NCI-H2227 (cell line): ENCODE results near the gene NBAS.
A peak's percentile ranks its signal among the peaks of the same experiment; 100 is the strongest.

ENCODE experiments used
- DNase-seq: peaks from one replicate; lab custom pipeline; 2025; ENCODE audit not compliant: unreplicated experiment; lab: John Stamatoyannopoulos, UW

Gene NBAS

DNA sequence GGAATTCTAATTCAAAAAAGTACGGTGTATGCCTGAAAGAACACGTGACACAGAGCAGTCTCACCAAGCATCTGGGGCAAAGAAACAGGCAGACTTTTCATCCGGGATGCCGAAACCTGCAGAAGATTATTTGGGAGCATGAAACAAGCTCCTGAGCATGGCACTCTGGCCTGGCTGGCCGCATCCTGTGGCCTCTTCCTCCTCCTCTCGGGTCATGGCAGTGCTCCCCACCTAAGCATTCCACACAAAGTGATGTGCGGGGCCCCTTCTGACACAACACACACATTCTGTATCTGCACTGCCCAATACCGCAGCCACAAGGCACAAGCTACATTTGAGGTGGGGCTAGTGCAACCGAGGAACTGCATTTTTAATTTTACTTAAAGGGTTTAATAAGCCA, 380.8 kb downstream of the NBAS start:
- DNase-seq, result no peak

DNA sequence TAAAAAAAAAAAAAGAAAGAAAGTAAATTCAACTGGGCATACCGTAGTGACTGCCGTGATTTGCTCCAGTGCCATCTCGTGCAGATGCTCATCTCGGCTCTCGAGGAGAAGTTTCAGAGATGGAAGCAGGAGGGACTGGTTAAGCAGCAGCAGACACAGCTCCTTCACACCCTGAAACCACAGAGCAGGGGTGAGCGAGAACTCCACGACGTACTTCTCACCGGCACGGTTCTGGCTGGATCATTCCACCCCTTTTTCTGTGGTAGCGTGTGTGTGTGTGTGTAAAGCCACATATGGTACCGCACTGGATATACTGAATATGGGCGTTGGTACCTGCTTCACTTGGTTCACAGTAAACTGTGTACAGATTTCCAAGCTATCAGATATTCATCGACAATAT, 382.2 kb downstream of the NBAS start:
- DNase-seq, result no peak

- no peak for DNase-seq
These were observed 384.0 kb downstream of the NBAS start for GRCh38 chr2:15177103-15177502.

- no peak for DNase-seq
These were observed 384.5 kb downstream of the NBAS start for GRCh38 chr2:15176604-15177003.

GRCh38 chr2:15174567-15174966, 386.6 kb downstream of the NBAS start:
- no peak for DNase-seq

DNA sequence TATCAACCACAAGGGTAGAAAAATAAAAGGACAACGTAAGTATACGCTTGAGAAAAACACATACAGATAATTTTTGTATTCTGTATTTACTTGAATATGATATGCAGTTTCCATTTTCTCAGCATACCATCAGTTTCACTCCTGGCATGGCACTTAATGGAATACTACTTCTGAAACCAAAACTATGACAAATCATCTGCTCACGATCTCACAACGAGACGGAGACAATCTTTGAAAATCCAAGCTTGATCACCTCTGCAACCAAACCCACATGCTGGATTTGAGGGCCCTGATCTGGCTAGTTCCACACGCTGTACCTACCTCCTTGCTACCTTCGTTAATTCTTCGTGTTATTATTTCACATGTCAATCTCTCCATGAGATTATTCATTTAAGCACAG, 387.6 kb downstream of the NBAS start:
- DNase-seq, result no peak

- DNase-seq, result no peak
These were observed 388.3 kb downstream of the NBAS start for GRCh38 chr2:15172825-15173224.

GRCh38 chr2:15170070-15170775, 390.9 kb downstream of the NBAS start:
- DNase-seq, result no peak

- no peak for DNase-seq
These were observed 391.6 kb downstream of the NBAS start for GRCh38 chr2:15169326-15170069.

- DNase-seq, result no peak
These were observed 393.0 kb downstream of the NBAS start for GRCh38 chr2:15168116-15168515.

GRCh38 chr2:15166878-15167277, 394.3 kb downstream of the NBAS start:
- no peak for DNase-seq

- DNase-seq, result no peak
These were observed 397.8 kb downstream of the NBAS start for GRCh38 chr2:15163326-15163725.

- DNase-seq, result no peak
These were observed 398.5 kb downstream of the NBAS start for GRCh38 chr2:15162620-15163019.

- no peak for DNase-seq
These were observed 400.7 kb downstream of the NBAS start for GRCh38 chr2:15160201-15160991.

- peak; percentile 57 for DNase-seq
These were observed 401.4 kb downstream of the NBAS start for GRCh38 chr2:15159751-15160177.

GRCh38 chr2:15159206-15159605, 401.9 kb downstream of the NBAS start:
- no peak for DNase-seq

- DNase-seq, result no peak
These were observed 402.6 kb downstream of the NBAS start for GRCh38 chr2:15158532-15158931.

DNA sequence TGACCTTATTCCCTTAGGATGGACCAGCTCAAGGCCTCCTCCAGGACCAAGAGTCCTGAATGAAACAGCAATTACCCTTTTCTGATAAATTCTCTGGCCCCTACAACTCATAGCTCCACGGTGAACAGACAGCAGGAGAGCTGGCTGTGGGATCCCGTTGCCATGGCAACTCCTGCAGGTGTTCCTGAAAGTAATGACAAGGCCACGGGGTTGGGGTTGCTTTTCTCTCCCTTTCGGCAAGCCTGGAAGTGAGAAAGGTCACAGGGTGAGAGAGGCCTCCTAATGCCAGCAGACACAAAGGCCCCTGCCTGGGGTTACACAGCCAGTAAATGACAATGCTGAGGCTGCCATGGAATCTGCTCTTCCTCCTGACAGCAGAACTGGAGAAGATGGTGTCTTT, 403.0 kb downstream of the NBAS start:
- peak; percentile 78 for DNase-seq

DNA sequence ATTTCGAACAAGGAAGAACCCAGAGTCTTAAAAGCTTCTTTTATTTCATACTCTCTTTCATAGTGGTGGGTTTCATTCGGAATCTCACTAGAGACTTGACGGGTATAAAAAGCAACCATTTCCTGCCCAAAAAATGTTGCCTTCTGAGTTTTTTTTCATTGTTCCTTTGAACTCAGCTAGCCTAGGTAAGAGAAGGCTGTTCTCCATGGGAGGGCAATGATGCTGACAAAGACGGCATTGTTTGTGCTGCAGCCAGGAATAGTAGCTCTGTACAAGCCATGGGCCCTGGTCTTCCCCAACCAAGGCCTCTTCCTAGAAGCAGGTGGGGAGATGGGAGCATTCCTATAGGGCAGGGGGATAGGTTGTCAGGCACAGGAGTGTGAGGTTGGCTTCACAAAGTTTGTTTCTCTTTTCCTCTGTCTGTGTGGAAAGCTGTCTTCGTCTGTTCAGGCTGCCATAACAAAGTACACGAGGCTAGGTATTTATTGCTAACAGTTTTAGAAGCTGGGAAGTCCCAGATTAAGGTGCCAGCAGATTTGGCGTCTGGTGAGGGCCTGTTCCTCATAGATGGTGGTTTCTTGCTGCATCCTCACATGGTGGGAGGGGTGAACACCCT, 405.1 kb downstream of the NBAS start:
- no peak for DNase-seq

GRCh38 chr2:15154297-15154696, 406.8 kb downstream of the NBAS start:
- no peak for DNase-seq

DNA sequence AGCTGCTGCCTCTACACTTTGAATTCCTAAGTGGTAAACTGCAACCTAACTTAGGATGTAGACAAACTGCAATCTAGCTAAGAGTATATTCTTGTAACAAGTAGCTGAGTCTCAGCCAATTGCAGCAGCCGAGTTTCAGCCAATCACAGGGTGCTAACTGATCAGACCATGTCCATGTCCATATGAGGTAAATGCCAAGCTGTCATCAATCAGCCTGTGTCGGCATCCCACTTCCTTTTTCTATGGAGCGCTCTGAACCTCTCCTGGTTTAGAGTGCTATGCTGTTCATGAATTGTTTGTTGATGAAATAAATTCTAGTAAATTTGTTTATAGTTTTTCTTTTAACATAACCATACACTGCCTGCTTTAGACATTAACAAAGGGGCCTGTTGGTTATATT, 408.8 kb downstream of the NBAS start:
- no peak for DNase-seq
